B cell (primary cell): ENCODE data around the gene TMEM213.

Source experiments
- EZH2 ChIP-seq: IDR thresholded peaks from 2 replicates; pipeline ENCODE4 v1.6.1; 2012; ENCODE audit warnings: borderline replicate concordance, low read depth, mild to moderate bottlenecking, moderate library complexity, low read length; ENCODE audit not compliant: insufficient read depth, poor library complexity, severe bottlenecking
- TF ChIP-seq, protein P1 (sequence below): fragments of 200-600 bp; IDR thresholded peaks from one replicate; pipeline ENCODE4 v1.8.0; 2022; ENCODE audit warnings: antibody characterized with exemption, mild to moderate bottlenecking

GRCh38 chr7:138871814-138872090 lies 74.0 kb downstream of the TMEM213 start:
- TF ChIP-seq, protein P1, sequence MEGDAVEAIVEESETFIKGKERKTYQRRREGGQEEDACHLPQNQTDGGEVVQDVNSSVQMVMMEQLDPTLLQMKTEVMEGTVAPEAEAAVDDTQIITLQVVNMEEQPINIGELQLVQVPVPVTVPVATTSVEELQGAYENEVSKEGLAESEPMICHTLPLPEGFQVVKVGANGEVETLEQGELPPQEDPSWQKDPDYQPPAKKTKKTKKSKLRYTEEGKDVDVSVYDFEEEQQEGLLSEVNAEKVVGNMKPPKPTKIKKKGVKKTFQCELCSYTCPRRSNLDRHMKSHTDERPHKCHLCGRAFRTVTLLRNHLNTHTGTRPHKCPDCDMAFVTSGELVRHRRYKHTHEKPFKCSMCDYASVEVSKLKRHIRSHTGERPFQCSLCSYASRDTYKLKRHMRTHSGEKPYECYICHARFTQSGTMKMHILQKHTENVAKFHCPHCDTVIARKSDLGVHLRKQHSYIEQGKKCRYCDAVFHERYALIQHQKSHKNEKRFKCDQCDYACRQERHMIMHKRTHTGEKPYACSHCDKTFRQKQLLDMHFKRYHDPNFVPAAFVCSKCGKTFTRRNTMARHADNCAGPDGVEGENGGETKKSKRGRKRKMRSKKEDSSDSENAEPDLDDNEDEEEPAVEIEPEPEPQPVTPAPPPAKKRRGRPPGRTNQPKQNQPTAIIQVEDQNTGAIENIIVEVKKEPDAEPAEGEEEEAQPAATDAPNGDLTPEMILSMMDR = no peak
- no peak for TF ChIP-seq EZH2
